ENCODE measurements around the gene PLA2G6.
"Not testable (repeated sequence)": the region's sequence is repeated elsewhere in the genome, so short reads cannot be mapped to it uniquely, and the experiment has no call there.

The PLA2G6 gene

DNA sequence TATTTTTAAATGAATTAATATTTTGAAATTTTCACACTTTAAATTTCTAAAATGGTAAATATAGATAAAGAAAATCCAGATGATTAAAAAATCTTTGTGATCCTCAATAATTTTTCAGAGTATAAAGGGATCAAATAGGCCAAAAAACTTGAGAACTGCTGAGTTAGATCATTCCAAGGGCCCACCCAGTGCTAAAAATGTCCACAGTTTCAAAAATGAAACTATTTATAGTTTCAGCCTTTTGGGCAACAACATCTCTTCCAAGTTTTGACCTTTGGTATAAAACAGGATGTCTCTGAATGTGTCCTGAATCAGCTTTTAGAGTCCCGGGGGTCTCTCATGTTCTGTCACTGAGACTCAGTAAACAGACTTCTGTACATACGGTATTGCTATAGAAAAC, 50.2 kb downstream of the PLA2G6 start:
- DNase-seq = no peak

DNA sequence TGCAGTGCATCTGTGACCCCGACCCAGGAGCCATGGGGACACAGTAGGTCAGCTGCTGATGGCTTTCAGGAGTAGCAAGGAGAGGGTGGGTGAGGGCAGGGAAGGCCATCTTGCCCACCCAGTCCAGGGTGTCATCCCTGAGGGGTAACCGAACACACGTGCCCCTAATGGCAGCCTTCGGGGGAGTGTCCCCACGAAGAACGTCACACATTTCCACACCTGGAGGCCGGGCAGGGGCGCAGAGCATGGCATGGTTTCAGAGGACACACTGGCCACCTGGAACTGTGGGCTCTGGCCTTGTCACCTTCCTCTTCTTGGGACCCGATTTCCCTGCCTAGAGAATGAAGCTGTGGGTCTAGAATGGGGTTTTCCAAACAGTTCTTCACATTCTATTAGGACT, 51.8 kb downstream of the PLA2G6 start:
- DNase-seq = no peak

DNA sequence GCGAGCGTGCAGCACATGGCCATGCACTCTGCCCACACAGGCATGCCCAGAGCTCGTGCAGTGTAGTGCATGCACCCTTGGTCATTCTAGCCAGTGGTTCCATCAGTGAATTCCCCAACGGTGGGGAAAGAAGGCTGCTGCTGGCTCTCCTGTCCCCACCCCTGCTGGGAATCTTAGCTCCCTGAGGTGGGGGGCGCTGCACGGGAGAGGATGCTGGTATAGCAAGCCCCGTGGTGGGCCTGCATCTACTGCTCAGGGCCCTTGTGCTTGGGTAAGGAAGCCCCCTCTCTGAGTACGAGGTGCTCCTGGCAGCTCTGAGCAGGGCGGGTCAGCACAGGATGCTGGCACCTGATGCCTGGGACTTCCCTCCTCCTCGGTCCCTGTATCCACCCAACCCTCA, 52.6 kb downstream of the PLA2G6 start:
- no peak for DNase-seq

DNA sequence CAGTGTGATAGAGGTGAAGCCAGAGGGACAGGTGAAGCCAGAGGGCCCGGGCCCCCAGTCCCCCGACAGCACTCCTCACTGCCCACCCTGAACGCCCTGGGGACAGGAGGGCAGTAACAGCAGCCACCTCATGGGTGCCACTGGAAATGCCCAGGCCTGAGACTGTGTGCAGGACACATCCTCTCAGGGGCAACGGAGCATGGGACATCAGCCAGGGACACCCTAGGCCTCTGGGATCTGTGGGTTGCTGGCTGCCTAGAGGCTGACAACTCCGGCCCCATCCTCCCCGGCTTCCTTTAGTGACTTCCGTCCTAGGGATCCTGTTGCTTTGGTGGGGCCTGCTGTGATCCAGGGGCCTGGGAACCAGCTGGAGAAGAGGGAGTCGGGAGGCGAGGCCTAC, 53.8 kb downstream of the PLA2G6 start:
- DNase-seq = no peak

DNA sequence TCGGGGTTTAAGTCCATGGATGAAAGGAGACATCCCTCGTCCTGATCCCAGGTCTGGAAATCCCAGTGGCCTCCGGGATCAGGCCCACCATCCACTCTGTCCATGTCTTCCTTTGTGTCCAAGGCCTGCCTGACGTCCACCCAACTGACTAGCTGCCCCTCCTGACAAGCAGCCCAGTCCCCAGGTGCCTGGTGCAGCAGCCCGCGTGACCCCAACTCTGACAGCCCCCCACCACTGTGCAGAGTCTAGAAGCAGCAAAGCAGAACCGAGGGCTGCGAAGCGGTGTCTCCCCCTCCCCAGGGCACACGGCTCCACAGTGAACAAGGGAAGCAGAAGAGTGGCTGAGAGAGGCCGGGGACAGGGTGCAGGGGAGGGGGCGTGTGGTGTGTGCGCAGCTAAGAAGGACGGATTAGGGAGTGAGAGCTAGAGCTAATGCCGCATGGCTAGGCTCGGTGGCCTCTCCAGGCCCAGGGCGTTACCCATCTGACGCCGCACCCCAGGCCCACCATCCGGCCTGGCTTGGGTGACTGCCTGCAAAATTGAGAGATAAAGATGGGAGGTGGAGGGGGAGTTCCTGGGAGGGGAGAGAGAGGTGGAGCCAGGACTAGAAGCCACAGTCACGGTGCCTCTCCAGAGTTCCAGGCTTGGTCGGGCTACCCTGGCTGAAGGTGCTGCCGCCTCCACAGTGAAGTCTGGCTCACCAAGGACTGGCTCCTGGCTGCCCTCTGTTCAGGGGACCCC, 54.5 kb downstream of the PLA2G6 start:
- DNase-seq = no peak

DNA sequence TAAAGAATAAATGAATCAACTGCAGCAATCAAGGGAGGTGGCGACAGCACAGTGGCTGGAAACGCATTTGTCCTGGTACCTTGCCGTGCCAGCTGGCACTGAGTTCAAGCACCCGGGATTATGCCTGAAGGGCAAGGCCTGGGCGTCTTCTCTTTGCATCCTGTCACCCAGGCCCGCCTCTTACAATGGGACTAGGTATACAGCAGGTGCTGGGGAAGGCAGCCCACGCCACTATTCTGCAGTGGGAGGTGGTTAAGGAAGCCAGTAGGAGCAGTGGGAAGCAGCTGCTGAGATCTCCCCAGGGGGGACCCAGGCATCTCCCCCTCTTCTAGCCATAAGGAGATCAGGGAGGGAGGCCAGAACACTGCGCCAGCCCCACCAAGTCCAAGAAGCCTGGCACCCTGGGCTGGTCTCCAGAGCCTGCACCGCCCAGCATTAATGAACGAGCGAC, 55.9 kb downstream of the PLA2G6 start:
- DNase-seq = no peak

DNA sequence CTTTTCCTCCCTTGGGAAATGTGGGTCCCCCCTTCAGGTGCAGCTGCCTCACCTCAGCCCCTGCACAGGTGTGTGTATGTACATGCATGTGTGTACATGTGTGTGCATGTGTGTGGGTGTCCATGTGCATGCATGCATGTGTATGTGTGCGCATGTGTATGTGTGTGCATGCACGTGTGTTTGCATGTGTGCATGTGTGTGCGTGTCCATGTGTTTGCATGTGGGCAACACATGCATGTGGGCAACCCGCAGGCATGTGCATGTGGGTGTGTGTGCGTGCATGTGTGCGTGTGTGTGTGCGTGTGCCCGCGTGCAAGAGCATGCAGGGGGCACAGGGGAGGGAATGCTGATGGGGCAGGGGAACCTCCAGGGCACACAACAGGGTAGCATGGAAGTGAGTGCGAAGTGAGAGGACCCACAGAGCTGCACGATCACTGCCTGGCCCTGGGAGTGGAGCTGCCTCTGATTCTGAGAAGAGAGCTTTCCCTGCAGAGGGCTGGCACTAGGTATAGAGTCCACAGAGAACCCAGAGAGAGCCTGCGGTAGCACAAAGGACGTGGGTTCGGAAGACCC, 56.5 kb downstream of the PLA2G6 start:
- DNase-seq = no peak

DNA sequence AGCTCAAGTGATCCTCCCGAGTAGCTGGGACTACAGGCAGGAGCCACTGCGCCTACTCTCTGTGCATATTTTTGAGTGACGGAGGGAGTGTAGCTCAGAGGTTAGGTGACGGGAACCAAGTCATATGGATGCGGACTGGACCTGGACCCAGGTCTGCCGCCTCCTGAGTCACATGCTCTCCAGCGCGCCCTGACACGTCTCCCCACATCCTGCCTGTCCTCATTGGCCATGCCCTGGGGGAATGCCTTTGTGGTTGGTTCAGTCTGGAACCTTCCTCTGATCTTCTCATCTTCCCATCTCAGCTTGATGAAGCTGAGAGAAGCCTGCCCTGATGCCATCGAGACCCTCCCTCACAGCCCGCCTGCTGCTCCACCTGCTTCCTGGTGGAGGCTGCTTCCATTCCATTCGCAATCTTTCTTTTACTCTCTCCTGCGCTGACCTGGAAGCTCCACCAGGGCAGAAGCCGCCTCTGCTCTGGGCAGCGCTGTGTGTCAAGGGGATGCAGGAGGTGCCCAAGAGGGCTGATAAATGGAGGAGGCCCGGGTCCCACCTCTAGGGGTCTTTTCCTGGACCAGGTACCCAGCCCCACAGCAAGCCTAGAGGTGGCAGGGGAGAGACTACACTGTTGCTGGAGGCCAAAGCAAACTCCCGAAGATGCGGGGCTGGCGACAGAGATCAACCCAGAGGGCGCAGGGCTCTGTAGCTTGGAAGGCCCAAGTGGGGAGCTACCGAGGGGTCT, 57.2 kb downstream of the PLA2G6 start:
- no peak for DNase-seq

DNA sequence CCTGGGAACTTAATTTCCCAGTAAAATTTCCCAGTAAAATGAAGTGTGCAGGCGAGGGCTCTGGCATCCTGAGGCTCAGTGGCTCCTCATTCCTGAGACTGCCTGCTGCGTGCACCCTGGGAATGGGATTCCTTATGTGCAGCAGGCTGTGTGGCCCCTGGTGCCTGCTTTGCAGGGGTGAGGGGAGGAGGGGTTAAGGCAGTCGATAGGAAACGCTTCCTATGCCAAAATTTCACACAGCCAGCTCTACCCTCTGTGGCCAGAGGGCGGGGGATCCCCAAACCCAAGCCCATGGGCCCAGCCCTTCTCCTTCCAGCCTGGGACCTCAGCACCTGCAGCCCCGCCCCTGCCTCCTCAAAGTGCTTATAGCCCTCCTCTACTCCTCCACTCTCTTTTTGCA, 59.0 kb downstream of the PLA2G6 start:
- no peak for DNase-seq

DNA sequence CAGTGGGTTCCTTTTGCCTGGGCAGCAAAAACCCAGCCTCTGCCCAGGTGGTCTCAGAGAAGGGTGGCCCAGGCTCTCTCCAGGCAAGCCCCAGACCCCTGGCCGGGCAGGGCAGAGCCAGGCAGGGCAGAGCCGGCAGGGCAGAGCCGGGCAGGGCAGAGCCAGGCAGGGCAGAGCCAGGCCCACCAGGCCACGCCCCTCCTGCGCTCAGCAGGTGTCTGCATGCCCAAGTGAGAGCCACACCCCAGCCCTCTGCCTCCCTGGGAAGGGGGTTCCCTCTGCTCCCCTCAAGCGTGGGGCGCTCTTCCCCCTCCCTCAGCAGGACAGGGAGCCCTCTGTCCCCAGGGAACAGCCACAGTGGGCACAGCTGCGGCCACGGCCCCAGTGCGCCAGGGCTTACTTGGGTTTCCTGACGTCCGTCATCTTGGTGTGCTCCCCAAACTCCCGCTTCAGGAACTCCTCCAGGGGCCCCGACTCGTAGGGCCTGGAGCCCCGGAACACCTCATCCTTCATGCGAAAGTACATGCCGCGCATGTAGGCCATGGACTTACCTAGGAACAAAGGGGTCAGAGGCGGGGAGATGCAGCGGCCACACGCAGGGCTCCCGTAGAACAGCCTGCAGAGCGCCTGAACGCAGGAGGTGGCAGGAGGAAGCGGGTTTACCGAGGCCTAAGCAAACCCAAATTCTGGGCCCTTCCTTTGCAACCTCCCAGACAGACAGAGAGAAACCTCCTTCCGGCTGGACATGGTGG, 61.1 kb downstream of the PLA2G6 start:
- no peak for DNase-seq

DNA sequence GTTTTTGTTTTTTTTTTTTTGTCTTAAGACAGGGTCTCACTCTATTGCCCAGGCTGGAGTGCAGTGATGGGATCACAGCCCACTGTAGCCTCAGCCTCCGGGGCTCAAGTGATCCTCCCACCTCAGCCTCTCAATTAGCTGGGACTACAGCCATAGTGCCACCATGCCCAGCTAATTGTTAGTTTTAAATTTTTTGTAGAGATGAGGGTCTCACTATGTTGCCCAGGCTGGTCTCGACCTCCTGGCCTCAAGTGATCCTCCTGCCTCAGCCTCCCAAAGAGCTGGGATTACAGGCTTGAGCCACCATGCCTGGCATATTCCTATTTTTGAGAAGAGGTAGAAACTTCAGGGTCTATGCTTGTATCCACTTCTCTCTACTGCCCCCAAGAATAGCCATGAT, 62.9 kb downstream of the PLA2G6 start:
- DNase-seq = not testable (repeated sequence)

DNA sequence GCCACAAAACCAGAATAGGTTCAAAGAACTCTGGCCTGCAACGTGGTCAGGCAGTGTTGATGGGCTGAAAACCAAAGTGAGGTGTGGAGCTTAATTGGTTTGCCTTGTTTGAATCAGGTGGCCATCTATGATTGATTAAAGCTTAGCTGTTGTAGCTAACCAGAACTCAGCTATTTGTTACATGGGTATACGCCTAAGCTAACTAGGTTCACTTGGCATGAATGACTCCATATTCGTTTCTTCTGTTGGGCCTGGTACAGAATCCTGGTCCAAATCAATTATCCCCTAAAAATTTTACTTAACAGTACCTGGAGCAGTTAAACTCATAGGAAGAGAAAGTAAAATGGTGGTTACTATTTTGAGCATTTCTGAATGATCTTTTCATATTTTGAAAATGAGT, 63.4 kb downstream of the PLA2G6 start:
- no peak for DNase-seq

DNA sequence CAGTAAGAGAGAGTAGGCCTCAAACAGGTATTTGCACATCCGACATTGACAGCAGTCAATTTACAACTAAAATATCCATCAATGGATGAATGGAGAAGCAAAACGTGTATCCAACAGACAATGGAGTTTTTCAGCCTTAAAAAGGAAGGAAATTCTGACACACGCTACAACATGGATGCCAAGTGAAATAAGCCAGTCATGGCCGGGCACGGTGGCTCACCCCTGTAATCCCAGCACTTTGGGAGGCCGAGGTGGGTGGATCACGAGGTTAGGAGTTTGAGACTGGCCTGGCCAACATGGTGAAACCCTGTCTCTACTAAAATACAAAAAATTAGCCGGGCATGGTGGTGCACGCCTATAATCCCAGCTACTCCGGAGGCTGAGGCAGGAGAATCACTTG, 64.1 kb downstream of the PLA2G6 start:
- not testable (repeated sequence) for DNase-seq

DNA sequence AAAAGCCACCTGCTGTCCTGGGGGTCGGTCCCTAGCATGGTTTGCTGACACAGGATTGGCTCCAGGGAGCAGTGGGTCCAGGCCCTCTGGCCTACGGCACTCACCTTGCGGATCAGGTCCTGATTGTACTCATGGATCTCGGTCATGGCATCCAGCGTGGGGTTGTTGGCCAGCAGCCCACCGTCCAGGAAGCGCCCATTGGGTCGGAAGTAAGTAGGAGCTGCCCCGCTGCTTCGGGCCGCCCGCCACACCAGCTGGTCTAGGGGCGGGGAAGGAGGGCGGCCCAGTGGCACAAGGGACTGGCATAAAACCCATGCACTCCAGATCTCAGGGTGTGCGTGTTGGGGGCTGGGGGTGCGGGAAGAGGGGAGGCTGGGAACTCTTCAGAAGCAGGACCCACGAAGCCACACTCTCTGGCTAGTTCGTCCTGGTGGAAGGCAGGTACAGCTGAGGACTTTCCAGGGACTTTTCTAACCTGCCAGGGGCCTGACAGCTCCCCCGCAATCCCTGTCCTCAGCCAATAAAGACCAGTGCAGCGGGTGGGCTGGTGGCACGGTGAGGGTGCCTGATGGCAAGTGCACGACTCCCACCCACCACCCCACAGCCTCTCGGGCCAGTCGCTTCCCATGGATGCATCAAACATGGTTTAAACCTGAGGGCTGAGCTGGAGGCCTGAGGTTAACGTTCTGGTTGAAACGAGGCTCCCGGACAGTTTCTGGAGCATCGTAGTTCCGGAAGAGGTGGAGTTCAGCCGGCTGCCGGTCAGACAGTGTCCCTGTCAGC, 66.0 kb downstream of the PLA2G6 start:
- no peak for DNase-seq

DNA sequence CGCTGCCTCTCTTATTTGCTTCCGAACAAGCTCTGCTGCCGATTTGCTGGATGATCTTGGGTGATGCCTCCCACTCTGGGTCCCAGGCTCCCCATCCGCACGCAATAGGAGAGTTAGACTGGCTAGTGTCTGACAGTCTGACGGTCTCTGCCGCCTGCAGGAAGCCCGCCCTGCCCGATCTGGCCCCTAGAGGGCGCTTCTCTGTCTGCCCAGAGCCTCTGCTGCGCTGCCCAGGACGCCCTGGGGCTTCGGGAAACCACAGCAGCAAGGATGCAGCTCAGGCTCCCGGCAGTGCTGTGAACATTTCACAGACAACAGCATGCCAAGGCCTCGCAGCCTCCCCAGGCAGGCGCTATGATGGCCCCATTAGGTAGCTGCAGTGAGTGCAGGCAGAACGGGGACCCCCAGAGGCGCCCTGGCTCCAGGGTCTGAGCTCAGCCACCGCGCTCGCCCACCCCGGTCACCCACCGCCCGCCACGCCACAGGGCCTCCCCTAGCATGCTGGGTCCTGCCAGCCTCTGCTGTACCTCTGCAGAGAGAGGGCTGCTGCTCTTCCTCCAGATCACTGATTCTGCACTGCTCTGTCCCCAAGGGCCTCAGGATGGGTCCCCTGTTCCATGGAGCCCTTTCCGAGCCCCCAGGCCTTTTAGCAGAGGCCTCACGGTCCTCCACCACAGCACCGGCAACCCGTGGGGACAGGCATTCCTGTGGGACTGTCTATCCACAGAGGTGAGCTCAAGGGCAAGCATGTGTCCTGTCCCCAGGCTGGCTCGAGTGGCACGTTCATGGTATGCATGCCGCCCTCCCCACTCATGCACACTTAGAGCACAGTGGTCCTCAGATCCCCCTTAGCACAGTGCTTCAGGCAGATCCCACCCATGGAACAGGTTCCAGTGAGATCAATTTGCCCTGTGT, 66.9 kb downstream of the PLA2G6 start:
- peak; percentile 86 for DNase-seq

DNA sequence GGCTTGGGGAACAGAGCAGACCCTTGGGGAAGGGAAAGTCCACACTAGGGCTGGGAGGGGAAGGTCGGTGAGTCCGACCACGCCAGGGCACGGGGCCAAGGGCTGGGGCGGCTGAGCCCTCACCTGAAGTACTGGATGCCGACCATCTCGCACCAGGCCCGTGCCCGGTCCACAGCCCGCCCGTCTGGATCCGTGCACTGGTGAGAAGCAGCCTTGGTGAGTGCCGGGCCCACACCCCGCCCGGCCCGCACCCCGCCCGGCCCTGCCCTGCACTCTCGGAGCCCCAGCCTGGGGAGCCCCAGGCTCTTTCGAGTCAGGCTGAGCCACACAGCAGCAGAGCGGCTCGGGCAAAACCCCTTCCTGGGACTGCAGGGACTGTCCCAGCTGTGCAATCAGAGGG, 69.2 kb downstream of the PLA2G6 start:
- no peak for DNase-seq

DNA sequence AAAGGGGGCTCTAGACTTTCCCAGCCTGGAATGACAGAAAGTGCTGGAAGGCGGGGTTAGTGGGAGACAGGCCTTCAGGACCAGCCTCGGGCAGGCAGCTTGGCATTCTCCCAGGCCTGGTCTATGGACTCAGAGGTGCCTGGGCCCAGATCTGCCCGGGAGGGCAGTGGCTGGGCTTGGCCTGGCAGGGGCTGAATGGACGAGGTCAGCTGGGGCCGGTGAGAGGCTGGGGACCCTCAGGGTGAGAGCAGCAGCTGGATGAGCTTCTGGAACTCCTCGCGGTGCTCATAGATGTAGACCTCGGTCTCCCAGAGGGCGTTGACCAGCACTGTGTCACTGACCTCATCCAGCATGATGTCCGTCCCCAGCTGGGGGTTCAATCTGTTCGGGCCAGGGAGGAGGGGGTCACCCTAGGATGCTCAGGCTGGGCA, 69.7 kb downstream of the PLA2G6 start:
- DNase-seq = no peak

DNA sequence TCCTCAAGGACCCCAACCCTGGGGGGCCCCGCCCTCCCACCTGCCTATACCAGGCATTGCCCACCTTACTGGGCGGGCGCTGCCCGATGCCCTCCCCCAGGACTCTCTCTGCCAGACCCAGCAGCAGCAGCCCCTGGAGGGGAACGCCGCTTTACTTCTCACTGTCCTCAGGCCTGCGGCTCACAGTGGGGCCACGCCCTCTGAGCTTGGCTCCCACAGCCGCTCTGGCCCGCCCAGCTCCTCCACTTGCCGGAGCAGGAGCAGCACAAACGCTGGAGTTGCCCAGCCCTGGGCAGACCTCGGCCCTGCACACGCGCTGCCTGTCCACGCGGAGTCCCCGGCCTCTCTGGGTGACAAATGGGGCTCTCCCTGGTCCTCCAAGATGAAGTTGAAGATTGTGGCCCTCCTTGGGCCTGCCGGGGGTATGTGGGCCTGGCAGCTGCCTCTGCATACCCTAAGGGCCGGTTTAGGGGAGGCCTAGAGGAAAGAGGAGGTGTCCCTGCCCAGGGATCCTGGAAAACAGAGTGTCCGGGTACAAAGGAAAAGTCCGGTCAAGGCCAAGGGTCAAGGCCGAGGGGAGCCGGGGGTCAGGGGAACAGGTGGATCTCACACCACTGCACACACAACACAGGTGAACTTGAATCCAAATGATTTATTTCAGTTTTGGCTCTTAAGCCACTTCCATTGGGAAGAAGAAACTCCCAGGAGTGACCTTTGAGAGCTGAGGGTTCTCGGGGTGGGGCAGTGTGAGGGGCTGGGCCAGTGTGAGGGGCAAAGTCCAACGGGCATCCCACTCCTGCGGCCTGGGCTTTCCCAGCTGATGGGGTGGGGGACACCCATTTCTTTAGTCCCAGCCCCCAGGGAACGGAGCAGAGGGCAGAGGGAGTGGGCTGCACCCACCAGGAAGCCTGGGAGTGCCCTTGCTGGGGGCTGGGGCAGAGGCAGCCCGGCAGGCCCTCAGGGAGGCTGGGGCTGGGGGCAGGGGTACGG, 70.5 kb downstream of the PLA2G6 start:
- no peak for DNase-seq

DNA sequence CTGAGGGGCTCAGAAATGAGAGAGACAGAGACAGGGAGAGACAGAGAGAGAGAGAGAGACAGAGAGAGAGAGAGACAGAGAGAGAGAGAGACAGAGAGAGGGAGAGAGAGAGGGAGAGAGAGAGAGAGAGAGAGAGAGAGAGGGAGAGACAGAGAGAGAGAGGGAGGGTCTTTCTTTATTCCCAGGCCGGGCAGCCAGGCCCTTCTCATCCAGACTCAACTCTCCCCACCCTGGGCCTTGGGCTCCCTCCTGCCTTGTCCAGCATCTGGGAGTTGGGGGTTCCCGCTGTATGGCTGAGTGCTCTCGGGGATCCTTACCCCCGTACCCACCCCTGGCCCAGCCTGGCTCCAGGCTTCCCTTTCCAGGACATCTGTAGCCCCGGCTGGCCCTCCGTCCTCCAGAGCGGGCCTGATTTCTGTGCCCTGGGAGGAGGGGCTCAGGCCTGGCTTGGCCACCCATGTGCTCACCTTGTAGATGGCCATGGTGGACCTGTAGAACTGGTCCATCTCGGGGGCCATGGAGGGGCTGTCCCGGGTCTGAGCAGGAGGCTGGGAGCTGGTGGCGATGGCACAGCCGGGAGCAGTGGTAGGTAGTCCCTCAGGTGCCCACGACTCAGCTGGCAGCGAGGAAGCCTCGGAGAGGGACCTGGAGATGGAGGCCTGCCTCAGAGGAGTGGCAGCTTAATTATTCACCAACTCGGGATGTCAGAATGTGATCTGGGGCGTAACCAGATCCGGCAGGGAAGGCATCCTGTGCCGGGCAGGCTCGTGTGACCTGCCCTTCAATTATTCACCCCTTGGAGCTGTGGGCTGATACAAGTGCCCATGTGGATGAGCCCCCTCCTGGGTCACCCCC, 71.4 kb downstream of the PLA2G6 start, which contains the start of gene BAIAP2L2:
BAIAP2L2 (minus strand) TSS at position 677 of the 855 bp plus-strand sequence; CDS start at position 518, 159 bp downstream.
- DNase-seq = no peak
